ENCODE results near the gene COMTD1. TPM values are rescaled to one million over a fixed set of nuclear protein-coding genes. Genes with fewer than 3 reads are reported as not detected.
"Not testable (repeated sequence)": the region's sequence is repeated elsewhere in the genome, so short reads cannot be mapped to it uniquely, and the experiment has no call there.

The COMTD1 gene
- total and polyA plus RNA-seq, 10 of the 15 experiments (the other 5 are each of a cell fraction or from before 2014, with no cell fraction given) = 0.39 to 64.3 (median 26.0) TPM

DNA sequence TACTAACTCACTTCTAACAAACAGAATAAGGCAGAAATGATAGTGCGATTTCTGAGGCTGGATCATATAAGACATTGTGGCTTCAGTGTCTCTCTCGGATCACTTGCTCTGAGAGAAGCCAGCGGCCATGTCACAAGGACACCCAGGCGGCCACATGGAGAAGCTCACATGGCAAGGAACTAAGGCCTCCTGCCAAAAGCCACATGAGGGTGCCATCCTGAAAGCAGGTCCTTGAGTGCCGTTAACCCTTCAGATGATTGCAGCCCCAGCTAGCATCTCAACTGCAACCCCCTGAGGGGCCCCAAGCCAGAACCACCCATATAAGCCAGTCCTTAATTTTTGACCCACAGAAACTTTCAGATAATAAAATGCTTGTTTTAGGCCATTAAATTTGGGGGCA lies 32.0 kb downstream of the COMTD1 start:
- ChIA-PET POLR2A (interaction anchor here (0.6 kb wide), 1 partner anchor 16 kb away, joined by 3 read pairs; no protein-coding TSS in a partner anchor), CTCF (interaction anchor here (1.0 to 3.6 kb wide), 2 partner anchors 16 to 27 kb away, joined by 5 to 16 read pairs; no protein-coding TSS in a partner anchor), SMC1A (ENCODE audit: uncharacterized antibody, unreplicated experiment) (interaction anchor here (0.7 kb wide), 1 partner anchor 21 kb away, joined by 3 read pairs; no protein-coding TSS in a partner anchor), RAD21 (ENCODE audit: unreplicated experiment) (no interaction called here)
- no peaks in the 10 kb centered on the region for H3K9me3 ChIP-seq (replicated peaks; ENCODE audit: control insufficient read depth, insufficient read depth, low read length)
- no peak overlapping the region for H3K4me2 ChIP-seq (ENCODE audit: control insufficient read depth, insufficient read depth)
- no peak for ATAC-seq
- 100% methylated on average over 5 of the region's 5 CpGs for WGBS (ENCODE audit: insufficient coverage, insufficient replicate concordance, low lambda C conversion rate, missing lambda C conversion rate)
- H3K27me3 ChIP-seq (replicated peaks in 1 of 2; ENCODE audit: control insufficient read depth in 2 of 2, insufficient read depth in 2 of 2, low read length in 1 of 2) = no peaks in the 10 kb centered on the region
- no peak overlapping the region for H3K9ac ChIP-seq (ENCODE audit: control insufficient read depth, insufficient read depth, low read length)
- no peak overlapping the region for H3K4me3 ChIP-seq
- H3K4me1 ChIP-seq (ENCODE audit: control insufficient read depth, insufficient read depth, low read length) = no peaks in the 10 kb centered on the region
- no peak for DNase-seq (ENCODE audit: low read depth, low spot score)
- intact Hi-C loops (cut with micrococcal nuclease; ENCODE audit: unreplicated experiment) (no loop called here), in situ Hi-C loops (cut with MboI) (no loop called here)
- no TSS peak for BruUV-seq (replicated peaks)
- H3K27ac ChIP-seq (ENCODE audit: control insufficient read depth, insufficient read depth) = no peak overlapping the region
- no peaks in the 10 kb centered on the region for H3K79me2 ChIP-seq (ENCODE audit: control insufficient read depth, insufficient read depth, low read length)
- H3K36me3 ChIP-seq (ENCODE audit: control insufficient read depth in 2 of 2, insufficient read depth in 2 of 2, low read length in 1 of 2) = no peaks in the 10 kb centered on the region
- no peak overlapping the region for H2AFZ ChIP-seq (ENCODE audit: control insufficient read depth, low read depth, low read length)
- no peak for TF ChIP-seq KAT2A (conservative IDR thresholded peaks at IDR 0.05; ENCODE audit: control insufficient read depth, low read depth, low read length)
- TF ChIP-seq SPI1 (IDR thresholded peaks at IDR 0.05; ENCODE audit: borderline replicate concordance, insufficient read depth, low read depth, low read length) = no peak
- no peak for TF ChIP-seq SREBF2 (IDR thresholded peaks at IDR 0.05; ENCODE audit: low read length)
- no peak for TF ChIP-seq GABPA (IDR thresholded peaks at IDR 0.05; ENCODE audit: low read depth)
- no peak for TF ChIP-seq SIN3A (IDR thresholded peaks at IDR 0.05; ENCODE audit: low read depth, low read length)
- TF ChIP-seq ATF7 (IDR thresholded peaks at IDR 0.05; ENCODE audit: low read depth) = no peak
- no peak for TF ChIP-seq SMARCA5 (IDR thresholded peaks at IDR 0.05)
- no peak for TF ChIP-seq LARP7 (IDR thresholded peaks at IDR 0.05)
- TF ChIP-seq NBN (IDR thresholded peaks at IDR 0.05) = no peak
- no peak for FAIRE-seq
- H4K20me1 ChIP-seq (ENCODE audit: control insufficient read depth, insufficient read depth) = no peaks in the 10 kb centered on the region

DNA sequence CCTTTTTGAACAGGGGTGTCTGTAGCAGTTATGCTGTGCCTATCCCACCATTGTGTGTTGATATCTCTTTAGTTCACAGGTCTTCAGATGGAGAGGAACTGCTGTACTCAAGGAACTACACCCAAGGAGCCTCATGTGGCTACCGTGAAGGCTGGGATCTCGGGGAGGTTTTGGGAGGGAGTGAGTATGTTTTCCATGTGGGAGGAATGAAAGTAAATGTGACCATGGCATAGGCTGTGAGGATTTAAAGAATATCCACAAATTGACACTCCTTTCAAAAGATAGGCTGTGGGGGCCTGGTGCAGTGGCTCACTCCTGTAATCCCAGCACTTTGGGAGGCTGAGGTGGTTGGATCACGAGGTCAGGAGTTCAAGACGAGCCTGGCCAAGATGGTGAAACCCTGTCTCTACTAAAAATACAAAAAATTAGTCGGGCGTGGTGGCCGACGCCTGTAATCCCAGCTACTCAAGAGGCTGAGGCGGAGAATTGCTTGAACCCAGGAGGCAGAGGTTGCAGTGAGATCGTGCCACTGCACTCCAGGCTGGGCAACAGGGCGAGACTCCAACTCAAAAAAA lies 32.6 kb downstream of the COMTD1 start:
- BruUV-seq (replicated peaks); intact Hi-C loops (cut with micrococcal nuclease; ENCODE audit: unreplicated experiment); DNase-seq (ENCODE audit: low read depth, low spot score); H3K4me1 ChIP-seq (ENCODE audit: control insufficient read depth, insufficient read depth, low read length); H4K20me1 ChIP-seq (ENCODE audit: control insufficient read depth, insufficient read depth); POLR2A ChIA-PET; H3K9ac ChIP-seq (ENCODE audit: control insufficient read depth, insufficient read depth, low read length); H3K27ac ChIP-seq (ENCODE audit: control insufficient read depth, insufficient read depth); H3K4me3 ChIP-seq; H2AFZ ChIP-seq (ENCODE audit: control insufficient read depth, low read depth, low read length); RAD21 ChIA-PET (ENCODE audit: unreplicated experiment); H3K4me2 ChIP-seq (ENCODE audit: control insufficient read depth, insufficient read depth); ATAC-seq; FAIRE-seq; H3K9me3 ChIP-seq (replicated peaks; ENCODE audit: control insufficient read depth, insufficient read depth, low read length); H3K36me3 ChIP-seq (ENCODE audit: control insufficient read depth in 2 of 2, insufficient read depth in 2 of 2, low read length in 1 of 2); H3K27me3 ChIP-seq (replicated peaks in 1 of 2; ENCODE audit: control insufficient read depth in 2 of 2, insufficient read depth in 2 of 2, low read length in 1 of 2); in situ Hi-C loops (cut with MboI); H3K79me2 ChIP-seq (ENCODE audit: control insufficient read depth, insufficient read depth, low read length): not testable (repeated sequence)
- 62% methylated on average over 8 of the region's 11 CpGs for WGBS (ENCODE audit: insufficient coverage, insufficient replicate concordance, low lambda C conversion rate, missing lambda C conversion rate)
- ChIA-PET CTCF (interaction anchor here (0.7 to 3.6 kb wide), 2 partner anchors 27 to 248 kb away, joined by 3 to 16 read pairs; no protein-coding TSS in a partner anchor), SMC1A (ENCODE audit: uncharacterized antibody, unreplicated experiment) (interaction anchor here (0.7 kb wide), 1 partner anchor 20 kb away, joined by 3 read pairs; no protein-coding TSS in a partner anchor)

Data from GM12878 (cell line).